SKM-1 (cell line): ENCODE data around the gene S100A3.
"Not testable (repeated sequence)": the region's sequence is repeated elsewhere in the genome, so short reads cannot be mapped to it uniquely, and the experiment has no call there.

Source experiments
- DNase-seq: peaks from one replicate; lab custom pipeline; 2025; ENCODE audit not compliant: unreplicated experiment; lab: John Stamatoyannopoulos, UW

S100A3 gene

GRCh38 chr1:153548722-153549688 is at the start of gene S100A3:
Gene S100A3 (minus strand): TSS chr1:153549258. CDS start chr1:153548485, 773 bp downstream.
- DNase-seq: no peak

- peak; percentile 99 for DNase-seq
Measured at GRCh38 chr1:153598309-153599172, 49.5 kb upstream of the S100A3 start.

DNA sequence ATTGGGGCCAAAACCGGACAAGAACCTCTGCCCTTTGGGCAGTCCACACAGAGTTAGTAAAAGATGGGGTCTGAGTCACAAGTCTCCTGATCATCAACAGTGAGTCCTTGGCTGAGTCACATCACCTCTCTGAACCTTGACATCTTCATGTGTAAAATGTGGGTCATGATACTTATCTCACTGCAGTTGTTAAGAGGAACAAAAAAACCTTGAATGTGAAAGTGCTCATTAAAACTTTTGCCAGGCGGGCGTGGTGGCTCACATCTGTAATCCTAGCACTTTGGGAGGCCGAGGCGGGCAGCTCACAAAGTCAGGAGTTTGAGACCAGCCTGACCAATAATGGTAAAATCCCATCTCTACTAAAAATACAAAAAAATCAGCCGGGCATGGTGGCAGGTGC is 48.1 kb upstream of the S100A3 start:
- no peak for DNase-seq

DNA sequence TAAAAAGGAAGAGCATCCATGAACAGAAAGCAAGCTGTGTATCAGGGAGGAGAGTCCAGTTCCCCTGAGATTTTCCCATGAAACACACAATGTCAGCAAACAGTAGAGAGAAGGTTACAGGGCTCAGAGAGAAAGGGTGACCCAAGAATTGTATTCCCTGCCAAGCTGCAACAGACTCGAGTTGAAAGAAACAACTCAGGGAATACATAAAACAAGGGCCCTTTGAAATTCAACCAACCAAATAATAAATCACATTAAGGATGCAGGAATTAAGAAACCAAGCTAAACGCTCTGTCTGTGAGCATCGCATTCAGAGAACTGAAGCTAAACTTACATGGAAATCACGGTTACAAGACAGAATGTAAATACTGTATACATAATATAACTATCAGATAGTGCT is 43.7 kb upstream of the S100A3 start:
- no peak for DNase-seq

GRCh38 chr1:153588482-153588881 is 39.4 kb upstream of the S100A3 start:
- DNase-seq: no peak

DNA sequence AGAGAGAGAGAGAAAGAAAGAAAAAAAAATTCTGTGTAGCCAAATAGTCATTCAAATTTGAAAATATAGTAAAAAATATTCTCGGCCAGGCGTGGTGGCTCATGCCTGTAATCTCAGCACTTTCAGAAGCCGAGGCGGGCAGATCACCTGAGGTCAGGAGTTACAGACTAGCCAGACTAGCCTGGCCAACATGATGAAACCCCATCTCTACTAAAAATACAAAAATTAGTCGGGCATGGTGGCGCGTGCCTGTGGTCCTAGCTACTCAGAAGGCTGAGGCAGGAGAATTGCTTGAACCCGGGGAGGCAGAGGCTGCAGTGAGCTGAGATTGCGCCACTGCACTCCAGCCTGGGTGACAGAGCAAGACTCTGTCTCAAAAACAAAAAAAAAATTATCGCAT is 39.0 kb upstream of the S100A3 start:
- DNase-seq: not testable (repeated sequence)

DNA sequence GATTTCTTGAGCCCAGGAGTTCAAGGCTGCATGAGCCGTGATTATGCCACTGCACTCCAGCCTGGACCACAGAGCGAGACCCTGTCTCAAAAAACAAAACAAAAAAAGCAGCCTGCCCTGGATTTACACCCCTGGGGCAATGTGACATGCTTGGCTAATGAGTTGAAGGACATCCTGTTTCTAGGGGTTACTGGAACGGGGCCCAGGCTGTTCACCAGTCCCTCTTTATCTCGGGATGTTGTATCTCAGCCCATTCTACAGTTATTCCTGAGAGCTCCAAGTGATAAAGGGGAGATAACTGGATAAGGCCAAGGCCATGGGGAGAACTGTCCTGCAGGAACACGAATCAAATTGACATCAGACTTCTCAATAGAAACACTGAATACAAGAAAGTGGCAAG is 38.3 kb upstream of the S100A3 start:
- no peak for DNase-seq

GRCh38 chr1:153586347-153586746 is 37.3 kb upstream of the S100A3 start:
- no peak for DNase-seq

GRCh38 chr1:153585006-153585405 is 35.9 kb upstream of the S100A3 start:
- DNase-seq: no peak

DNA sequence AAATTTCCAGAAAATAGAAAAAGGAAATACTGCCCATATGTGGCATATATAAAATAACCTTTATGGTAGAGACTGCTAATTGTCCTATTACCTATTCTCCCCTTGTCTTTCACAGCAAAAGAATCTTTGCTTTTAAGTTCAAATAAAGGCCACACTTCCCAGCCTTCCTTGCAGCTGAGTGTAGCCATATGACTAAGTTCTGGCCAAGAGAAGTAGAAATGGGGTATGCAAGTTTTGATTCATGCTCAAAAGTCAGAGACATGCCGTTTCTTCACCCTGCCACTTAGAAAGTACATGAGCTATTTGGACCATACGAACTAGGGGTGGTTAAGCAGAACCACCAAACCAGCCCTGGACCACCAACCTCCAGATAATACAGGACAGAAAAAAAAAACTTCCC is 34.9 kb upstream of the S100A3 start:
- no peak for DNase-seq

GRCh38 chr1:153583514-153583913 is 34.5 kb upstream of the S100A3 start:
- DNase-seq: not testable (repeated sequence)

GRCh38 chr1:153582836-153583235 is 33.8 kb upstream of the S100A3 start:
- not testable (repeated sequence) for DNase-seq

DNA sequence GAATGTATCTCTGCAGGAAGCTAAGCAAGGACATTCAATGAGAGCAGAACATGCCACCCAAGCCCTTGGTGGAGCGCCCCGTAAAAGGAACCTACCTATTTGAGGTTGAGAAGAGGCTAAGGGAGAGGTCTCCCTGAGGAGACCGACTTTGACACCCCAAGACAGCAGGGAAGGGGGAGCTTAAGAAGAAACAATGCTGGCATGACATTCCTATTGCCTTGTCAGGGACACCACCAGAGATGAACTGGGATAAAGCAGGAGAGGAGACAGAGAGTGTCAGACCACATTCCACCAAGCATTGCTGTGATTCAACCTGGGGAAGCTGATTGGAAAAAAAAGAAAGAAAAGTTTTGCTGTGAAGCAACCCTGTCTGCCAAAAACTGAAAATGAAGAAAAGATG is 29.9 kb upstream of the S100A3 start:
- no peak for DNase-seq

- DNase-seq: no peak
Measured at GRCh38 chr1:153578490-153578889, 29.4 kb upstream of the S100A3 start.

DNA sequence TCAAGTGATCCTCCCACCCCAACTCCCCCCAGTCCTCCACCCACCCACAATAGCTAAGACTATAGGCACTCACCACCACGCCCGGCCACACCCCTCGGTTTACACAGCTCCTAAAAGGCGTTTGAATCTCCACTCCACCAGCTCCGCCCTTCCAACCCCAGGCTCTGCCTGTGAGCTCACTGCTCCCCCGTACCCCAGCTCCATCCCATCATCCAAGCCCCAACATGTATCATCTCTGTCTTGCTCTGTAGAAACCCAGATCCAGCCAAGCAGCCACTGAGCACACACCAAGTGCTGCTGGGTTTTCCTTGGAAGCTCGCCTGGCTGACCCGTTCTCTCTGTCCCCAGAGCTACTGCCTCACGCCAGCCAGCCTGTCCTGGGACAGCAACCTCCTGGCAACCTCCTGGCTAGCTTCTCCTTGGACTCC is 28.6 kb upstream of the S100A3 start:
- no peak for DNase-seq

DNA sequence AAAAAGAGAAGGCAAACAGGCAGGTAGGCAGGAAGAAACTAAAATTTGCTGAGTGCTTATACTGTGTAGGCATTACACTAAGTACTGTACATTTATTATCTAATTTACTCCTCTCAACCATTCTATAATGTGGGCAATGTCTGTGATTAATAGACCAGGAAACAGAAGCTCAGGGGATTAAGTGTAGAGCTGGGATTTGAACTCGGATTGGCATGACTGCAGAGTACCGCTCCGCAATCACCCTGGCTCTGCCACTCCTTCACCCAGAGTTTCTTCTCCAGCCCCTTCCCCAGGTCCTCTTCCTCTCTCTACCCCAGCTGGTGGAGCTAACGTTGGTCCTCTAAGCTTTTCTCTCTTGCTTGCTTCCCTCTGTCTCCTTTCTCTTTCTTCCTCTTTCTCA is 28.1 kb upstream of the S100A3 start:
- DNase-seq: peak; percentile 41

DNA sequence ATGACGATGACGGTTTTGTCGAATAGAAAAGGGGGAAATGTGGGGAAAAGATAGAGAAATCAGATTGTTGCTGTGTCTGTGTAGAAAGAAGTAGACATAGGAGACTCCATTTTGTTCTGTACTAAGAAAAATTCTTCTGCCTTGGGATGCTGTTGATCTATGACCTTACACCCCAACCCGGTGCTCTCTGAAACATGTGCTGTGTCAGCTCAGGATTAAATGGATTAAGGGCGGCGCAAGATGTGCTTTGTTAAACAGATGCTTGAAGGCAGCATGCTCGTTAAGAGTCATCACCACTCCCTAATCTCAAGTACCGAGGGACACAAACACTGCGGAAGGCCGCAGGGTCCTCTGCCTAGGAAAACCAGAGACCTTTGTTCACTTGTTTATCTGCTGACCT is 26.4 kb upstream of the S100A3 start:
- not testable (repeated sequence) for DNase-seq

- DNase-seq: not testable (repeated sequence)
Measured at GRCh38 chr1:153575081-153575491, 26.0 kb upstream of the S100A3 start.

DNA sequence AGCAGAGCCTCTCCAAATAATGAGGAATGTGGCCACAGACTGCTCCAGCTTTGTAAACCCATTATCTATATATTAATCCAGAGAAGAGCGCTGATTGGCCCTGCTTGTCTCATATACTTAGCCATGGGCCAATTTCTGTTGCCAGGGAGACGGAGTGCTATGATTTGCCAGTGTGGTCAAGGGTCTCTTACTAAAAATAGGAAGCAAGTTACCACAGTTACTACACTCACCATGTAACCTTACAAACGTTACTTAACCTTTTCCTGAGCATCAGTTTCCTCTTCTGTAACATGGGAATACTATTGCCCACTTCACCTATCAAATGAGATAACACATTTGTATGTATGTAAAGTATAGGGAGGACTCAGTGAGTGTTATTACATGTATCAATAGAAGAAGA is 24.3 kb upstream of the S100A3 start:
- DNase-seq: peak; percentile 78

GRCh38 chr1:153572569-153573015 is 23.5 kb upstream of the S100A3 start:
- DNase-seq: no peak

- DNase-seq: no peak
Measured at GRCh38 chr1:153571706-153572105, 22.6 kb upstream of the S100A3 start.

DNA sequence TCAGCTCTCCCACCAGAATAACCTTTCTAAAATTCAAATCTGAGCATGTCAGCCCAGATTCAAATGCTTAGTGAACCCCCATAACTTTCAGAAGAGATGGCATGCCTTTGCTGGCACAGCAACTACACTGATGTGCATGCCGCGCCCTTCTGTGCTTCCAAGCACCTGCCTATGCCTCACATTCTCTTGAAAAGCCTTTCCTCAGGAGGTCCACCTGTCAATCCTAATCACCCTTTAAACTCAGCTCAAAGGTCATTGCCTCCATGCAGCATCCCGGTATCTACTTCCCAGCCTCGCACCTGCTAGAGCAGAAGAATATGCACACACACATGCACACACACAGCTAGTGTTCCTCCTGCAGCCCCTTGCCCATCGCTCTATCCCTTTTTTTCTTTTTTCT is 21.8 kb upstream of the S100A3 start:
- DNase-seq: no peak
